Measurements from ENCODE around the gene C5orf47.

Gene C5orf47

GRCh38 chr5:173981185-173981761 is 7.7 kb upstream of the C5orf47 start:
- no peak for FAIRE-seq
- no peak for DNase-seq (ENCODE audit: insufficient read length, low spot score)
- no peak for TF ChIP-seq POLR2A (IDR thresholded peaks at IDR 0.05; ENCODE audit: low read depth, low read length)

GRCh38 chr5:173984218-173984617 is 4.8 kb upstream of the C5orf47 start:
- FAIRE-seq (no peak), DNase-seq (ENCODE audit: insufficient read length, low spot score) (no peak)
- TF ChIP-seq POLR2A (IDR thresholded peaks at IDR 0.05; ENCODE audit: low read depth, low read length) = no peak

GRCh38 chr5:173989432-173990082 is 587 bp downstream of the C5orf47 start:
- DNase-seq (ENCODE audit: insufficient read length, low spot score) = no peak
- no peak for FAIRE-seq
- no peak for TF ChIP-seq POLR2A (IDR thresholded peaks at IDR 0.05; ENCODE audit: low read depth, low read length)

- no peak for TF ChIP-seq POLR2A (IDR thresholded peaks at IDR 0.05; ENCODE audit: low read depth, low read length)
- no peak for FAIRE-seq
These were observed 8.4 kb downstream of the C5orf47 start for GRCh38 chr5:173997331-173997730.

GRCh38 chr5:173998531-173998930 is 9.6 kb downstream of the C5orf47 start:
- FAIRE-seq (no peak), DNase-seq (ENCODE audit: insufficient read length, low spot score) (no peak)
- TF ChIP-seq POLR2A (IDR thresholded peaks at IDR 0.05; ENCODE audit: low read depth, low read length) = no peak

More at GRCh38 chr5:173997331-173997730, 8.4 kb downstream of the C5orf47 start:
- DNase-seq (ENCODE audit: insufficient read length, low spot score) = no peak

- DNase-seq (ENCODE audit: insufficient read length, low spot score) (no peak), FAIRE-seq (peak; percentile 30)
- no peak for TF ChIP-seq POLR2A (IDR thresholded peaks at IDR 0.05; ENCODE audit: low read depth, low read length)
These were observed 11.1 kb downstream of the C5orf47 start for GRCh38 chr5:174000076-174000475.

- FAIRE-seq (no peak), DNase-seq (ENCODE audit: insufficient read length, low spot score) (no peak)
- no peak for TF ChIP-seq POLR2A (IDR thresholded peaks at IDR 0.05; ENCODE audit: low read depth, low read length)
These were observed 14.8 kb downstream of the C5orf47 start for GRCh38 chr5:174003795-174004194.

GRCh38 chr5:174008922-174009321 is 20.0 kb downstream of the C5orf47 start:
- DNase-seq (ENCODE audit: insufficient read length, low spot score) = no peak
- TF ChIP-seq POLR2A (IDR thresholded peaks at IDR 0.05; ENCODE audit: low read depth, low read length) = no peak
- no peak for FAIRE-seq

GRCh38 chr5:174010365-174010764 is 21.4 kb downstream of the C5orf47 start:
- no peak for DNase-seq (ENCODE audit: insufficient read length, low spot score)

GRCh38 chr5:174011441-174011840 is 22.5 kb downstream of the C5orf47 start:
- FAIRE-seq (no peak), DNase-seq (ENCODE audit: insufficient read length, low spot score) (no peak)
- TF ChIP-seq POLR2A (IDR thresholded peaks at IDR 0.05; ENCODE audit: low read depth, low read length) = no peak

More at GRCh38 chr5:174010365-174010764, 21.4 kb downstream of the C5orf47 start:
- no peak for TF ChIP-seq POLR2A (IDR thresholded peaks at IDR 0.05; ENCODE audit: low read depth, low read length)
- no peak for FAIRE-seq

- DNase-seq (ENCODE audit: insufficient read length, low spot score) (peak; percentile 54), FAIRE-seq (peak; percentile 72)
These were observed 31.3 kb downstream of the C5orf47 start for GRCh38 chr5:174020069-174020927.

GRCh38 chr5:174020928-174021304 is 31.9 kb downstream of the C5orf47 start:
- no peak for FAIRE-seq
- TF ChIP-seq POLR2A (IDR thresholded peaks at IDR 0.05; ENCODE audit: low read depth, low read length) = no peak

GRCh38 chr5:174022384-174023095 is 33.6 kb downstream of the C5orf47 start:
- no peak for FAIRE-seq
- TF ChIP-seq POLR2A (IDR thresholded peaks at IDR 0.05; ENCODE audit: low read depth, low read length) = no peak
- no peak for DNase-seq (ENCODE audit: insufficient read length, low spot score)

More at GRCh38 chr5:174020928-174021304, 31.9 kb downstream of the C5orf47 start:
- no peak for DNase-seq (ENCODE audit: insufficient read length, low spot score)

- FAIRE-seq = no peak
- no peak for DNase-seq (ENCODE audit: insufficient read length, low spot score)
- TF ChIP-seq POLR2A (IDR thresholded peaks at IDR 0.05; ENCODE audit: low read depth, low read length) = no peak
These were observed 41.3 kb downstream of the C5orf47 start for GRCh38 chr5:174030286-174030685.

Measured in H54 (cell line).